Tibial nerve (tissue), 4 donors: ENCODE results near the gene HLA-DPB1. TPM values are rescaled to one million over a fixed set of nuclear protein-coding genes. Genes with fewer than 3 reads are reported as not detected.

ENCODE experiments used
- DNase-seq, 2 donors: peaks; one replicate each; pipeline ENCODE4 v3.0.0-alpha.2; 2019; ENCODE audit warnings: low spot score in 2 of 2
- H3K27ac ChIP-seq, 4 donors: fragments of 200-600 bp; sonication (generic) in 3 of 4; one replicate each; pipeline ENCODE4 v1.5.1; 2017 to 2019; ENCODE audit warnings: mild to moderate bottlenecking in 1 of 4
- H3K27me3 ChIP-seq, 2 donors: fragments of 200-600 bp; sonication (generic) in 1 of 2; one replicate each; pipeline versions ENCODE4 v1.5.1 to v1.6.0; 2017 to 2019
- H3K36me3 ChIP-seq, 3 donors: fragments of 200-600 bp; sonication (generic); one replicate each; pipeline ENCODE4 v1.5.1; 2018 to 2019
- H3K4me1 ChIP-seq, 4 donors: fragments of 200-600 bp; sonication (generic) in 3 of 4; one replicate each; pipeline ENCODE4 v1.5.1; 2017 to 2019
- H3K4me3 ChIP-seq, 4 donors: fragments of 200-600 bp; sonication (generic) in 3 of 4; one replicate each; pipeline ENCODE4 v1.5.1; 2017 to 2019; ENCODE audit warnings: mild to moderate bottlenecking in 1 of 4, moderate library complexity in 1 of 4
- H3K9me3 ChIP-seq, 4 donors: fragments of 200-600 bp; sonication (generic) in 3 of 4; one replicate each; pipeline ENCODE4 v1.5.1; 2017 to 2019
- EP300 ChIP-seq, 2 donors: sonication (generic); formaldehyde crosslinking; IDR thresholded peaks; one replicate each; pipeline ENCODE4 v1.6.1; 2017; ENCODE audit warnings: antibody characterized with exemption in 2 of 2, mild to moderate bottlenecking in 1 of 2
- POLR2A ChIP-seq, 2 donors: fragments of 450-650 bp; IDR thresholded peaks; one replicate each; pipeline ENCODE4 v1.6.1; 2017; ENCODE audit warnings: antibody characterized with exemption in 2 of 2, mild to moderate bottlenecking in 2 of 2, moderate library complexity in 2 of 2
- WGBS, 2 donors: methylation state at CpG; one replicate each; pipeline ENCODE4 v1.1.5; 2018; 5-methylcytosine and 5-hydroxymethylcytosine counted together
- total RNA-seq, 4 donors: library from RNA; depleted of rRNA; stranded (reverse); fragments of >200 nt; gene quantifications; one replicate each; pipeline ENCODE4 v1.1.0, GENCODE V29; 2016
- TF ChIP-seq, protein P1 (sequence below), 5 experiments: fragments of 200-600 bp in 3 of 5; fragments of 450-650 bp in 2 of 5; sonication (generic) in 3 of 5; IDR thresholded peaks; one replicate each; pipeline ENCODE4 v1.5.1; 2016 to 2019; ENCODE audit warnings: antibody characterized with exemption in 5 of 5, mild to moderate bottlenecking in 3 of 5, moderate library complexity in 2 of 5

The HLA-DPB1 gene
- total RNA-seq, 4 donors from 2014 or later = 56.5 to 121 (median 76.4) TPM

DNA sequence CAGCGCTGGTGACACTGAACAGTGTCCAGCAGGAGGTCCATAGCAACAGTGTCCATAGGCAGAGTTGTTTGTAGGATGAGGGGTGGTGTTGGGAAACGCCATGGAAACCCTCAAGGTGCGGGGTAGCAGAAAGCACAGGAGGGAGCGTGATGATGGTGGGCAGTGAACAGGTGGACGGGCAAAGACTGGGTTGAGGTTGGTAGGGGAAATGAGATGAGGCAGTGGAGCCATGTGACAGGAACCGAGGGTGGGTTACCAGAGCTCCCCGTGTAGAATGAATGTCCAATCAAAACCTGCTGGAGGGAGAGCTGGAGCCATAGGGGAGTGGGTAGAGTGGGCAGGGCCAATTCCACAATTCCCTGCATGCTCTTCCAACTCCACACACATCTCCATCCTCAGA lies 38.0 kb downstream of the HLA-DPB1 start:
- Histone ChIP-seq H3K27me3 (peaks cover 0 to 58% of the 10 kb centered on the region in 2 donors), H3K9me3 (no peaks in the 10 kb centered on the region), H3K36me3 (no peaks in the 10 kb centered on the region), H3K4me1 (peaks cover 0 to 7% (median 2%) of the 10 kb centered on the region in 4 donors), H3K4me3 (no peak overlapping the region), H3K27ac (no peak overlapping the region)
- TF ChIP-seq EP300 (IDR thresholded peaks at IDR 0.05) (no peak), POLR2A (IDR thresholded peaks at IDR 0.05) (no peak)
- TF ChIP-seq, protein P1, sequence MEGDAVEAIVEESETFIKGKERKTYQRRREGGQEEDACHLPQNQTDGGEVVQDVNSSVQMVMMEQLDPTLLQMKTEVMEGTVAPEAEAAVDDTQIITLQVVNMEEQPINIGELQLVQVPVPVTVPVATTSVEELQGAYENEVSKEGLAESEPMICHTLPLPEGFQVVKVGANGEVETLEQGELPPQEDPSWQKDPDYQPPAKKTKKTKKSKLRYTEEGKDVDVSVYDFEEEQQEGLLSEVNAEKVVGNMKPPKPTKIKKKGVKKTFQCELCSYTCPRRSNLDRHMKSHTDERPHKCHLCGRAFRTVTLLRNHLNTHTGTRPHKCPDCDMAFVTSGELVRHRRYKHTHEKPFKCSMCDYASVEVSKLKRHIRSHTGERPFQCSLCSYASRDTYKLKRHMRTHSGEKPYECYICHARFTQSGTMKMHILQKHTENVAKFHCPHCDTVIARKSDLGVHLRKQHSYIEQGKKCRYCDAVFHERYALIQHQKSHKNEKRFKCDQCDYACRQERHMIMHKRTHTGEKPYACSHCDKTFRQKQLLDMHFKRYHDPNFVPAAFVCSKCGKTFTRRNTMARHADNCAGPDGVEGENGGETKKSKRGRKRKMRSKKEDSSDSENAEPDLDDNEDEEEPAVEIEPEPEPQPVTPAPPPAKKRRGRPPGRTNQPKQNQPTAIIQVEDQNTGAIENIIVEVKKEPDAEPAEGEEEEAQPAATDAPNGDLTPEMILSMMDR (IDR thresholded peaks at IDR 0.05) = no peak
- 63 to 66% methylated on average over 7 of the region's 7 CpGs for WGBS, 2 donors
- no peak for DNase-seq

DNA sequence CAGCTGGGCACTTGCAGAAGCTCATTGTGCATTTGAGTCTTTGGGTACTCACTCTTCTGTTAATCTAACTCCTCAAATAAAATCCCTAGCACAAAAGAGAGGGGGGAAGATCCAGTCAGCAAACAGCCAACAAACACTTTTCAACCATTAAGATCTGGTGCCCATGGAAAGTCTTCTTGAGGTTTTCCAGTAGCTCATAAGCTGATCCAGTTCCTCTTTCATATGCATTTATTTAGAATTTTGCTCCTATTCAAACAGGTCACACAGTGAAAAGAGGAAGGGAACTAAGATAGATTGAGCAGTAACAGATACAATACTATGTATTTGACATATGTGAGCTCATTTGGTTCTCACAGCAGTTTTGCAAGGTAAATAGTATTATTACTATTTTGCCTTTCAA lies 38.6 kb downstream of the HLA-DPB1 start:
- no peaks in the 10 kb centered on the region for H3K36me3 ChIP-seq
- H3K27me3 ChIP-seq = peaks cover 0 to 57% of the 10 kb centered on the region in 2 donors
- TF ChIP-seq EP300 (IDR thresholded peaks at IDR 0.05) = no peak
- TF ChIP-seq, protein P1 (IDR thresholded peaks at IDR 0.05) = no peak
- no peak for TF ChIP-seq POLR2A (IDR thresholded peaks at IDR 0.05)
- H3K9me3 ChIP-seq = no peaks in the 10 kb centered on the region
- H3K4me1 ChIP-seq = peaks cover 0 to 7% (median 2%) of the 10 kb centered on the region in 4 donors
- no peak for DNase-seq
- no peak overlapping the region for H3K4me3 ChIP-seq
- no peak overlapping the region for H3K27ac ChIP-seq

DNA sequence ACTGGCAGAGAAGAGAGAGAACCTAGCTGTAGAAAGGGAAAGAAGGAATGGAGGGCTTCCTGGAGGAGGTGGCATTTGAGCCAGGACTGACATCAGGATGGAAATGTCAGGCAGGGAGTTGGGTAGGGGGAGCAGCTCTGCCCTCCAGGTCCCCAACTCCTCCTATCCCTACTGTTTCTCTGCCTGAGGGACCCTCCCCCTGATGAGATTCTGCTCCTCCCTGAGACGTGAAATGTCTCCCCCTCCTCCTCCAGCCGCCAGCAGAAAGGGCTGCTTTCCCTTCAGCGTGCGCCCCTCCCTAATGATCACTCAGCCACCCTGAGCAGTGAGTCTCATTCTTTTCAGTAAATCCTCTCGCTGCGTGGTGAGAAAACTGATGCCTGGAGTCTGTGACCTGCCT lies 40.6 kb downstream of the HLA-DPB1 start:
- H3K36me3 ChIP-seq = no peaks in the 10 kb centered on the region
- H3K27me3 ChIP-seq = peaks cover 0 to 50% of the 10 kb centered on the region in 2 donors
- DNase-seq = no peak
- H3K4me1 ChIP-seq = peaks cover 0 to 7% (median 2%) of the 10 kb centered on the region in 4 donors
- H3K4me3 ChIP-seq = no peak overlapping the region
- no peaks in the 10 kb centered on the region for H3K9me3 ChIP-seq
- TF ChIP-seq POLR2A (IDR thresholded peaks at IDR 0.05) = no peak
- TF ChIP-seq EP300 (IDR thresholded peaks at IDR 0.05) = no peak
- TF ChIP-seq, protein P1 (IDR thresholded peaks at IDR 0.05) = no peak
- no peak overlapping the region for H3K27ac ChIP-seq
- WGBS, 2 donors = 4 to 7% methylated on average over 6 of the region's 6 CpGs

DNA sequence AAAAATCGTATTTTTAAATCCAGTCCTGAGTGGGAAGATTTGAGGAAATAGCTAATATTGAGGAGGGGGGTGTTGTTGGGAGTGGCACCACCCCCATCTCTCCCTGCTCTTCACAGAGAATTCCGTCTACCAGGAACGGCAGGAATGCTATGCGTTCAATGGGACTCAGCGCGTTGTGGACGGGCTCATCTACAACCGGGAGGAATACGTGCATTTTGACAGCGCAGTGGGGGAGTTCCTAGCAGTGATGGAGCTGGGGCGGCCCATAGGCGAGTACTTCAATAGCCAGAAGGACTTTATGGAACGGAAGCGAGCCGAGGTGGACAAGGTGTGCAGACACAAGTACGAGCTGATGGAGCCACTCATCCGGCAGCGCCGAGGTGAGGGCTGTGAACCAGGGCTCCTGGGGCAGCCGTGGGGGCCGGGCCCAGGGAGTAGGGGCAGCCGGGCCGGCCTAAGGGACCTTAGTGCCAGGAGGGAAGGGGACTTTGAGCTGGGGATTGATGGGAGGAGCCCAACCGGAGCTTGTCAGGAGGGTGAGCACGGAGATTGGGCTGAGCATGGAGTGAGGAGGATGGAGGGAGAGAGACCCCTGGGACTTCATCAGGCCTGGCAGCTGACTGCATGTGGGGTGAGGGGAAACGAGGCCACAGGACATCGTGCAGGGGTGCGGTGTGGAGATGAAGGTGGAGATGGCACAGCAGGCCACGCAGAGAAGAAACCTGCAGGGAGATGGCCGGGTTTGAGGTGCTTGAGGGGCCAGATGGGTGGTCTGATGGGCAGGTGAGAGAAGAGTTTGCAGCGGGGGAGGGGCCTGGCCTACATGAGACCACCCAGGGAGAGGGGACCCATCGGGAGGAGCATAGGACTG lies 41.3 kb downstream of the HLA-DPB1 start:
- no peak overlapping the region for H3K4me3 ChIP-seq
- peaks cover 0 to 7% (median 2%) of the 10 kb centered on the region in 4 donors for H3K4me1 ChIP-seq
- no peak for TF ChIP-seq EP300 (IDR thresholded peaks at IDR 0.05)
- TF ChIP-seq, protein P1 (IDR thresholded peaks at IDR 0.05) = no peak
- no peak for TF ChIP-seq POLR2A (IDR thresholded peaks at IDR 0.05)
- no peak overlapping the region for H3K27ac ChIP-seq
- no peaks in the 10 kb centered on the region for H3K9me3 ChIP-seq
- no peak for DNase-seq
- no peaks in the 10 kb centered on the region for H3K36me3 ChIP-seq
- 3 to 9% methylated on average over 32 of the region's 32 CpGs for WGBS, 2 donors
- peaks cover 0 to 50% of the 10 kb centered on the region in 2 donors for H3K27me3 ChIP-seq

DNA sequence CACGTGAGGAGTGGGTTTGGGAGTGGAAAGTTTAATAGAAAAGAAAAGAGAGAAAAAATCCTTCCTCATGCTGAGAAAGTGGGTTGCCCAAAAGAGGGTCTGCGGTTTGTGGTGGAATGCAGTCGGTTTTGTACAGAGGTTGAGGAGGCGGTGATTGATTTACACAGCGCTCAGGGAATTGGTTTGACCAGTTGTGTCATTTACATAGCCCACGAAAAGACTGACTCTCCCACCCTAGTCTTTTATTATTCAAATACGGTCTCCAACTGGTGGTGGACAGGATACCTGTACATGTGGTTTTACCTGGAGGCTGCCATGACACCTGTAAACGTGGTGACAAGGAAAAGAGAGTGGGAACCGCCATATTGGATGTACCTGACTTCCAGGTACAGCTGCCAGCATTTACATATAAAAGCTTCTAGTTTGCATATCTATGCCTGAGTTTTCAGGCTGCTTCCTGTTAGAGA lies 42.1 kb downstream of the HLA-DPB1 start:
- TF ChIP-seq EP300 (IDR thresholded peaks at IDR 0.05) = no peak
- no peak for TF ChIP-seq POLR2A (IDR thresholded peaks at IDR 0.05)
- TF ChIP-seq, protein P1 (IDR thresholded peaks at IDR 0.05) = no peak
- WGBS, 2 donors = 15 to 17% methylated on average over 9 of the region's 9 CpGs
- H3K27ac ChIP-seq = no peak overlapping the region
- peaks cover 0 to 7% (median 2%) of the 10 kb centered on the region in 4 donors for H3K4me1 ChIP-seq
- DNase-seq = no peak
- no peak overlapping the region for H3K4me3 ChIP-seq
- H3K9me3 ChIP-seq = no peaks in the 10 kb centered on the region
- H3K27me3 ChIP-seq = peaks cover 0 to 44% of the 10 kb centered on the region in 2 donors
- no peaks in the 10 kb centered on the region for H3K36me3 ChIP-seq
